GM08714 (cell line): Measurements from ENCODE around the gene TBXA2R.

ENCODE experiments used
- H3K4me3 ChIP-seq: fragments of 200-500 bp; sonication (Bioruptor generic); 2 replicates; pipeline ENCODE4 v1.5.1; 2014; ENCODE audit warnings: mild to moderate bottlenecking, low read length, inconsistent platforms
- ZNF274 ChIP-seq: IDR thresholded peaks from 2 replicates; pipeline ENCODE4 v1.6.1; 2012; ENCODE audit warnings: mild to moderate bottlenecking, low read depth, low read length

TBXA2R gene

DNA sequence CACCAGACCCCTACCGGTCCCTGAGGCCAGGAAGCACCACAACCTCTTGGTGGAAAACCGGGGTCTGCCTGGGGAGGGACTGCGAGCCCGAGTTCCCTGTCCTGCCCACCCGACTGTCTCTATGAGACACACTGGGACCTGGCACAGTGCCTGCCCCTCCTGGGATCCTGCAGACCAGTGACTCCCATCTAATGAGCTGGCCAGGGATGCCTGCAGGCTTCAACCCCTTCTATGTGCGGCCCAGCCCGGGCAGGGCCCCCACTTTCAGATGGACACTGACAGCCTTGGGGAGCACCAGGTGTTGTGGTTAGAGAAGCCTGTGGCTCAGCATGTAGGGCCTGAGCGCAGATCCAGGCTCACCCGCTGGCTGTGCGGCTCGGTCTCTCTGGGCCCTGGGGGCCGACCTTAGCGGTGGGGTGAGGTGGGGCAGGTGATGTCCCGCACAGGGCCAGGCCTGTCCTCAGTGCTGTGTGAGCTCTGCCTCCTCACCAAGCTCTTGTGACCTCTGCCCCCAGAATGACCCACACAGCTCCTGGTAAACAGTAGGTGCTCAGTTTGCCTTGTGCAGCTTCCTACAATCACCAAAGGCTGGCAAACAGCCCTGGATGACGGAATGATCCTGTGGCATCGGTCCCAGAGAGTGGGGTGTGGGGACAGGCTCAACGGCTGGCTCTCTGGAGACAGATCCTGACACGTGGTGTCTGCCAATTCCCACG lies 37.8 kb upstream of the TBXA2R start:
- TF ChIP-seq ZNF274, result no peak
- H3K4me3 ChIP-seq, result no peak overlapping the region

DNA sequence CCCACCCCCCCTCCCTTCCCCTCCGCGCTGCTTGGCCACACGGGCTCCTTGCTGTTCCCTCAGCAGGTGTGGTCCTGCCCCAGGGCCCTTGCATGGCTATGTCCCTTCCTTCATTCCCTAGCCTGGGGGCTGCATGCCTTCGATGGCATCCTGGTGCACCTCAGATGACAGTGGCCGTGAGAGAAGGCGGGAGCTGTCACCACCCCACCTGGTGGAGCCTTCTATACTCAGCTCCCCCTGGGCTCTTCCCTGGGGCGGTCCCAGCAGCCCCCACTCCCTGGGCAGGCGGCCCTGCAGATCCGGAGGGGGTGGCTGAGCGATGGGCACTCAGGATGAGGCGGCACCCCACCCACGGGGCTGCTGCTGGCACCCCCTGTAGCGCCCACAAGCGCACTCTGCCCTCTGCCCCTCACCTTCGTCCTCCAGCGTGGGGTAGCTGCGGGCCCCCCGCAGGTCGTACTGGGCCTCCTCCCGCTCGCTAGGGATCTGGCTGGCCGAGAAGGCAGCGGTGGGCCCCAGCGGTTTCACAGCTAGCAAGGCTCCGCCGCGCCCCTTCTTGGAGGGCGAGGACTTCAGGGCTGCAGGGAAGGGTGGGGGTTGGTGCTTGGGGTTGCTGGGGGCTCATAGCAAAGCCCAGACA lies 37.1 kb upstream of the TBXA2R start:
- H3K4me3 ChIP-seq, result no peak overlapping the region
- no peak for TF ChIP-seq ZNF274

DNA sequence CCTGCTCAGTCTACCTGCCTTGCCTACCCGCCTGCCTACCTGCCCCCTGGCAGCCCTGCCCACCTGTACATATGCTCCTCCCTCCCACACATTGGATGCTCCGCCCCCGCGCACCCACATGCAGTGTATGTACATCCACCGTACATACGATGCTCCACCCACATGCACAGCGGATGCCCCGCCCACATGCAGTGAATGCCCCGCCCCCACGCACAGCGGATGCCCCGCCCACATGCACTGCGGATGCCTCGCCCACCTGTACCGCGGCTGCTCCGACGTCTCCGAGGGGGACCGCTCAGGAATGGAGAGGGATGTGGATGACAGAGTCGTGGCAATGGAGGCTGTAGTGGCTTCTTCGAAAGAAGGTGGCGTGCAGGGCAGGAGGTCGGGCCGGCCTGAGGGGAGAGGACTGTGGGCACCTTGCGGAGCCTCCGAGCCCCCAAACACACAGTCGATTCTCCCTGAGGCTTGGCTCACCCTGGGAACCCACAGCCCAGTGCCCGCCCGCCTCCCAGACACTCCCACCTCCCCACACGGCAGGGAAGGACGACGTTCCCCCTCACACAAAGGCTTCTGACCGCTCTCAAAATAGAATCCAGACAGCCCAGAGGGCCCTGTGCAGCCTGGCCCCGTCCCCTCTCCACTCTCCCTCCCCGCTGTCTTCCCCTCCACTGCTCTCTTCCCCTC lies 36.5 kb upstream of the TBXA2R start:
- TF ChIP-seq ZNF274, result no peak
- no peak overlapping the region for H3K4me3 ChIP-seq

DNA sequence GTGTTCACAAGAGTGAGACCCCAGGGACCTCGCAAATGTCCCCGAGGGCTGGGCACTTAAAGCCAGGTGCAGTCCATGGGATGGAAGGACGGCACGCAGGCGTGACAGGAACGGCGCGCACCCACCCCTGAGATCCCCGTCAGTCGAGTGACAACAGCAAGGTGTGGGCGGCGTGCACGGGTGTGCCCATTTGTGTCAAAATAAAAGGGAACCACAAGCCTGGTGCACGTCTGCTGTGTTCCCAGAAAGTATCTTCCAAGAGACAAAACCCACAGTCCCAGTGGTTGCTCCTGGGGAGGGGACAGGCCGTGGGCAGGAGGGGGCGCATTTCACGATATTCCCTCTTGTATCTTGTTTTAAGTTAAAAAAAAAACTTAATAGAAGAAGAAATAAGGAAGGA lies 35.6 kb upstream of the TBXA2R start:
- no peak overlapping the region for H3K4me3 ChIP-seq
- TF ChIP-seq ZNF274, result no peak

DNA sequence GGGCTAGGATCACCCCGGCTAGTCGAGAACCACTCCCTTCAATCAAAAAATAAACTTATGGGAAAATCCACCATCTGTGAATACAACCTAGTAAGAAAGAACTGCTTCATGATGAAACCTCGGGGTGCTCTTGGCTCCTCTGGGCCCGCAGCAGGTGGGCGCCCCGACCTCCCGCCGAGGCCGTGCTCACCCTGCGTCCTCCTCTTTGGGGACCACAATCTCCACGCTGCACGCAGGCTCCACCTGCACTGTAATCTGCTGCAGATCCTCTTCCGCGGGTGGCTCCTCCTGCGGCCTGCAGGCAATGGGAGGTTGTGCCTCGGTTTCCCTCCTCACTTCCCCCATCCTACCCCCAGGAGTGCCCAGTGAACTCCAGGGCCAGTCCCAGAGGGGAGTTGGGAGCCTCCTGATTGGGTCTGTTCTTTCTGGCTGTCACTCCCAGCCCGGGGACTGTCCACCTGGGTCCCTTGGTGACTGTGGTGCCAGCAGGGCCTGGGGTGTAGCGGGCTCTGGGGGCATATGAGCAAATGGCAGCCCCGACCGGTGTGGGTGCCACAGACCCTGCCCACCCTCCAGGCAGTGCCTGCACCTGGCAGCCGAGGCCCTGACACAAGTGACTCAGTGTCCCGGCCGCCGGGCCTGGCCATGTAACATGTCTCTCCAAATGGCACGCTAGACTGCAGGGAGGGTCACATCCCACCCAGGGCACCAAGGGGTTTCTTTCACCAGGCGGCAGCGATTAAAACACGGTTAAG lies 35.0 kb upstream of the TBXA2R start:
- no peak for TF ChIP-seq ZNF274

DNA sequence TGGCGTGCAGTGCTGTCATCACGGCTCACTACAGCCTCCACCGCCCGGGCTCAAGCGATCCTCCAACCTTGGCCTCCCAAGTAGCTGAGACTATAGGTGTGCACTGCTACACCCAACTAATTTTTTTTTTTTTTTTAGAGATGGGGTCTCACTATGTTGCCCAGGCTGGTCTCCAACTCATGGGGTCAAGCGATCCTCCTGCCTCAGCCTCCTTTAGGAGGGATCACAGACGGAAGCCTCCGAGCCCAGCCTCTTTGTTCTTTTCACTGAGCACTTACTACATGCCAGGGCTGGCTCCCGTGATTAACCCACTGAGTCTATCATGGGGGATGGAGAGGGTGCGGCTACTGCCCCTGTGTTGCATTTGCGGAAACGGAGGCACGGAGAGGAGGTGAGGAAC lies 32.8 kb upstream of the TBXA2R start:
- no peak for TF ChIP-seq ZNF274
- no peak overlapping the region for H3K4me3 ChIP-seq

More for the DNA sequence above, 35.0 kb upstream of the TBXA2R start:
- H3K4me3 ChIP-seq, result no peak overlapping the region

DNA sequence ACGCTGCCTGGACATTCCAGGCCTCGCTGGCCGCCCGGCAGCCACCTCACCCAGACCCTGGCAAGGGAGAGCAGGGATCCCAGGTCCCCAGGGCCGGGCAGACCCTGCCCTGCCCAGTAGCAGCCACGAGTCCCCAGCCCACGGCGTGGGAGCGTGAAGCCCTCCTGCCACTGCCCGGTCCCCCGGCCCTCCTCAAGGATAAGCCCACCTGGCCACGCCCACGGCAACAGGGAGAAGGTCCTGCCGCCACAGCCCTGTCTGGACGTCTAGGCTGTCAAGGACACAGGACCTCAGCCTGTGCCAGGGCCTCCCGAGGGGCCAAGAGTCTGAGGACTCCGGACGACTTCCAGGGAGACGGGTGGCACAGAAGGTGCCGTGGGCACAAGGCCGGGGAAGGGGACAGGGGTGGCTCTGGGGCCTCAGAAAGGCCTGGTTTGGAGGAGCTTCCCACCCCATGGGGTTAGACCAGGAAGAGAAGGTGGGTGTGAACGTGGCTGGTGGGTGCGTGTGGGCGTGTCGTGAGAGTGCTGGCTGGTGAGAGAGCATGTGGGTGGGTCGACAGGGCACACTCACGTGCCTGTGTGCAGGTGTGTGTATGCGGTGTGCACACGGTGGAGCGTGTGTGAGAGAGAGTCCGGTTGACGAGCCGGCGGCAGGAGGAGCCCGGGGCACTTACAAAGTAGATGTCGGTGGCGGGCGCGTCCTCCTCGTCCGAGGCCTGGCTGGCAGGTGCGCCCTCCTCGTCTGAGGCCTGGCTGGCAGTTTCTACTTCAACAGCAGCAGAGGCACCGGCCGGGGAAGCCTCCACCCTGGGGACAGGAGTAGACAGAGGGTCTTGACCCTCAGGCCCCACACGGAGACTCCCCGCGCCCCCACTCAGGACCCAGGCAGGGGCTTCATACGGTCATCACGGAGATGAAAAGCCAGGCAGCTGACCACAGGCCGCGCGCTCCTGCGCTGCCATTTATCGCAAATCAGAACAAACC lies 31.8 kb upstream of the TBXA2R start:
- H3K4me3 ChIP-seq, result no peak overlapping the region
- TF ChIP-seq ZNF274, result no peak

DNA sequence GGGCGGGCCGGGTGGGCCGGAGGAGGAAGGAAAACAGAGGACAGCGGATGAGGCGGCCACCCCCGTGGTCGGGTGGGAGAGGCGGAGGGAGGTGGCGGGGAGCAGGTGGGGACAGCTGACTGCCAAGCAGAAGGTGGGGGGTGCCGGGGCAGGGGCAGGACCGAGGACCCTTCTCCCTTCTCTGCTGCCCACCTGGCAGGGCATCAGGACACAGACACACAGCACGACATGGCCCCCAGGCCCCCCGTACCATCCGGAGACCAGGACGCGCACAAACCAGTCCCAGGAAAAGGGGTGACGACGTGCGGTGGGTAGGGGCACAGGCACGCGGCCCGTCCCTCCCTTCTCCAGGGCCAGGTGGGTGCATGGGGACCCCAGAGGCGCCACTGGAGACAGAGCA lies 30.9 kb upstream of the TBXA2R start:
- TF ChIP-seq ZNF274, result no peak
- H3K4me3 ChIP-seq, result no peak overlapping the region

DNA sequence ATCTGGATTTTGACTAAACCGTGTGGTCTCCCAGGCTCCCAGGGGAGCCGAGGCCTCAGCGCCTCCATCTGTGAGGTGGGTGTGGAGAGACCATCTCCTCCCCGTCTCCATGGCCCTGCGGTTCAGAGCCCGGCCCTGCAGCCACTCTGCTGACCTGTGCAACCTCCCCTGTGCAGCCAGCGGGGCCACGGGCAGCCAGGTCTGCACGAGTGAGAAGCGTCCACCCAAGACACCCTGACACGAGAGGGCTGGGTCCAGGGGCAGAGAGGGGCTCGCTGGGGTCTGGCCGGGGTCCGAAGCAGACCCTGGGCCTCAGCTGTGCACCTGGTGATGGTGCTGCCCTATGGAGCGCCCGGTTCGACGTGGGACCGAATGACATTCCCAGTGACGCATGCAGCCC lies 30.3 kb upstream of the TBXA2R start:
- TF ChIP-seq ZNF274, result no peak

DNA sequence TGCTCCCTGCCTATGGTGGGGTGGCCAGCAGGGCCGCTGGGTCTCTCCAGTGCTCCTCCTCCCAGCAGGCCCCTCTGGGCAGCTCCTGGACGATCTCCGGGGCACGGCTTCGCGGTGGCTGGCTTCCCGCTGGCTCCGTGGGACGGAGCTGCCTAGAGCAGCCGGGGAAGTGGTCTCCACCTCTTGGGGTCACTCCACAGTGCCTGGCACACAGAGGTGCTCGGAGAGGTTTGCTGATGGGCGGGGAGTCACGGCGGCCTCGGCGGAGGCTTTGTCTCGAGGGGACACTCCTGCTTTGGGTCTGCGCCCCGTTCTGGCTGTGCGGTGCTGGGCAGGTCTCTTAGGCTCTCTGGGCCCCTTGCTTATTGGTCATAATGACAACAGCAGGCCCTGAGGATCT lies 29.8 kb upstream of the TBXA2R start:
- no peak overlapping the region for H3K4me3 ChIP-seq
- TF ChIP-seq ZNF274, result no peak

More for the DNA sequence above, 30.3 kb upstream of the TBXA2R start:
- H3K4me3 ChIP-seq, result no peak overlapping the region

DNA sequence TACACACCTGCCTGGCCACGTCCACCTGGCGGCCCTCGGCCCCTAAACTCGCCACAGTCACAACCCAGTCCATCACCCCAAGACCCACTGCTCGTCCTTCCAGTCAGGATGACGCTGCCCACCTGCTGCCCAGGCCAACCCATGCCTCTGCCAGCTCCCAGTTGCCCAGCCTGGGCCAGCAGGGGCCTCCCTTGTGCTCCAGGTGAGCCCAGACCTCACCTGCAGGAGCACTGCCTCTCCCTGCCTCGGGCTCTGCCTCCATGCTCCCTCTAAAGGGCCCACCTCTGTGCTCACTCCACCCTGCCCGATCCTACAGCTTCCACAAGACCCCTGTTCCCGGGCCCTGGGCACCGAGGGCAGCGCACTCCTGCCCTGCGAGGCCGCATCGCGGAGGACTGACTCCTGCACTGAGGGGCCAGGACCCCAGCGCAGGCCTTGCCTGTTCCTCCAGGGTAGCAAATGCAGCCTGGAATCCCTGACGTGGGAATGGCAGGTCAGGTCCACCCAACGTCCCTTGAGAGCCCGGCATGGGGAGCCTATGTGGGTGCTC lies 27.9 kb upstream of the TBXA2R start:
- no peak for TF ChIP-seq ZNF274
- no peak overlapping the region for H3K4me3 ChIP-seq

DNA sequence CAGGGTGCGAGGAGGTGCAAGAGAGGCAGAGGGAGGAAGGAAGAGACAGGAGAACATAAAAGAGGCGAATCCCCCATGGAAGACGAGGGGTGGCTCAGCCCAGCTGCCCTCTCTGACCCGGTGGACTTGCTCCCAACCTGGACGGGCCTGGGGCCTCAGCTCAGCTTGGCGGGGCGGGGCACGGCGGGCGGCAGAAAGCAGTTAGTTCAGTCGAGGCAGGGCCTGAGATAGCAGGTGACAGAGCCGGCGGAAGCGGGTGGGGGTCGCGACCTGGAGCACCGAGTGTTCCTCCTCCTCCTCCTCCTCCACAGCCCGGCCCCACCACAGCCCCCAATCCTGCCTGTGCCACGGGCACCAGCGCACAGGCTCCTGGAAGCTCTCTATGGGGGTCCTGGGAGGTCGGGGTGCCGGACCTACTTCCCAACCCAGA lies 26.9 kb upstream of the TBXA2R start:
- no peak overlapping the region for H3K4me3 ChIP-seq
- no peak for TF ChIP-seq ZNF274
